H1 (cell line): Measurements from ENCODE around the gene SPOCK1. TPM values are rescaled to one million over a fixed set of nuclear protein-coding genes. Genes with fewer than 3 reads are reported as not detected.

ENCODE experiments used
- CTCF ChIA-PET: fragments of 300-600 bp; sonication (Branson Sonifier 250); formaldehyde crosslinking; loops from one replicate; lab custom pipeline; 2021; ENCODE audit not compliant: partially characterized antibody; lab: Charles Lee
- POLR2A ChIA-PET: fragments of 300-600 bp; sonication (Branson Sonifier 250); formaldehyde crosslinking; loops from one replicate; lab custom pipeline; 2021; ENCODE audit warnings: inconsistent platforms; ENCODE audit not compliant: partially characterized antibody; lab: Charles Lee
- DNase-seq, 2 experiments: peaks; one replicate each; pipeline versions ENCODE4 v3.0.0 to v3.0.0-alpha.2; 2010 to 2022; ENCODE audit warnings: low spot score in 2 of 2, low read depth in 1 of 2, mixed read lengths in 1 of 2
- FAIRE-seq: peaks from 2 replicates; lab custom pipeline; 2011; peaks lifted over from hg19 to GRCh38; lab: Jason Lieb, UNC
- H2AFZ ChIP-seq: 2 replicates; pipeline ENCODE4 v1.8.1; 2012; ENCODE audit warnings: low read length, inconsistent platforms
- H2AK5ac ChIP-seq: 2 replicates; pipeline ENCODE4 v1.6.1; 2013; ENCODE audit warnings: low read depth, low read length
- H2BK120ac ChIP-seq: replicated peaks from 2 replicates; pipeline ENCODE3; 2013; ENCODE audit warnings: low read depth, low read length, inconsistent platforms
- H2BK12ac ChIP-seq: 2 replicates; pipeline ENCODE4 v1.6.1; 2013; ENCODE audit warnings: low read depth, low read length
- H2BK15ac ChIP-seq: 2 replicates; pipeline ENCODE4 v1.6.1; 2013; ENCODE audit warnings: low read length
- H2BK20ac ChIP-seq: 2 replicates; pipeline ENCODE4 v1.6.1; 2013; ENCODE audit warnings: low read length
- H2BK5ac ChIP-seq: 2 replicates; pipeline ENCODE4 v1.6.1; 2013; ENCODE audit warnings: low read depth, low read length
- H3K14ac ChIP-seq: 2 replicates; pipeline ENCODE4 v1.6.1; 2013; ENCODE audit warnings: inconsistent platforms; ENCODE audit not compliant: insufficient read length
- H3K18ac ChIP-seq: 2 replicates; pipeline ENCODE4 v1.6.1; 2013; ENCODE audit warnings: low read length; ENCODE audit errors: extremely low read depth
- H3K23ac ChIP-seq: 2 replicates; pipeline ENCODE4 v1.6.1; 2013; ENCODE audit warnings: inconsistent platforms; ENCODE audit not compliant: insufficient read length
- H3K23me2 ChIP-seq: 2 replicates; pipeline ENCODE4 v1.6.1; 2013; ENCODE audit warnings: low read depth, low read length
- H3K27ac ChIP-seq: 2 replicates; pipeline ENCODE4 v1.6.1; 2011; ENCODE audit warnings: low read depth, low read length, inconsistent platforms
- H3K27me3 ChIP-seq, 4 experiments: replicated peaks in 1 of 4; 1 replicate in 1 of 4; 2 replicates in 3 of 4; pipeline versions ENCODE4 v1.6.1 to v1.8.1; 2011 to 2013; ENCODE audit warnings: low read length in 3 of 4, mild to moderate bottlenecking in 3 of 4, inconsistent platforms in 2 of 4, mixed read lengths in 2 of 4, moderate library complexity in 1 of 4; ENCODE audit not compliant: control insufficient read depth in 3 of 4, insufficient read depth in 3 of 4; ENCODE audit errors: extremely low read depth in 1 of 4
- H3K36me3 ChIP-seq, 4 experiments: 2 replicates each; pipeline versions ENCODE4 v1.6.1 to v1.8.1; 2011 to 2013; ENCODE audit warnings: mild to moderate bottlenecking in 4 of 4, low read length in 3 of 4, moderate library complexity in 2 of 4, control low read depth in 1 of 4, inconsistent platforms in 1 of 4; ENCODE audit not compliant: insufficient read depth in 4 of 4, control insufficient read depth in 2 of 4
- H3K4ac ChIP-seq: replicated peaks from 2 replicates; pipeline ENCODE3; 2013; ENCODE audit warnings: low read length, low read depth, mixed read lengths, inconsistent platforms; ENCODE audit not compliant: insufficient read length
- H3K4me1 ChIP-seq, 4 experiments: replicated peaks in 1 of 4; 1 replicate in 1 of 4; 2 replicates in 3 of 4; pipeline versions ENCODE4 v1.6.1 to v1.8.1; 2011 to 2013; ENCODE audit warnings: low read length in 3 of 4, inconsistent platforms in 2 of 4, mixed read lengths in 1 of 4; ENCODE audit not compliant: insufficient read depth in 4 of 4, control insufficient read depth in 3 of 4
- H3K4me2 ChIP-seq, 2 experiments: 2 replicates each; pipeline versions ENCODE4 v1.6.1 to v1.8.1; 2011 to 2013; ENCODE audit warnings: low read depth in 2 of 2, low read length in 2 of 2, control low read depth in 1 of 2, inconsistent platforms in 1 of 2, mild to moderate bottlenecking in 1 of 2; ENCODE audit not compliant: insufficient read depth in 1 of 2
- H3K4me3 ChIP-seq, 4 experiments: fragments of 200-600, 300-600 bp in 1 of 4; sonication (generic), shearing (Covaris generic), sonication (Bioruptor Twin) in 1 of 4; 2 replicates each; pipeline versions ENCODE4 v1.5.1 to v1.8.1; 2011 to 2016; ENCODE audit warnings: low read length in 4 of 4, low read depth in 3 of 4, control low read depth in 2 of 4, inconsistent platforms in 2 of 4, mild to moderate bottlenecking in 2 of 4, mixed read lengths in 1 of 4, moderate library complexity in 1 of 4; ENCODE audit not compliant: insufficient read depth in 2 of 4; ENCODE audit errors: extremely low read depth in 1 of 4
- H3K56ac ChIP-seq: replicated peaks from 2 replicates; pipeline ENCODE3; 2013; ENCODE audit warnings: low read depth, mild to moderate bottlenecking, mixed read lengths, low read length, inconsistent platforms; ENCODE audit not compliant: insufficient read length
- H3K79me1 ChIP-seq: 2 replicates; pipeline ENCODE4 v1.6.1; 2013; ENCODE audit warnings: low read depth, low read length, control low read depth
- H3K79me2 ChIP-seq, 2 experiments: 2 replicates each; pipeline versions ENCODE4 v1.6.1 to v1.8.1; 2012 to 2013; ENCODE audit warnings: low read length in 2 of 2, mild to moderate bottlenecking in 2 of 2, inconsistent platforms in 1 of 2; ENCODE audit not compliant: insufficient read depth in 2 of 2, control insufficient read depth in 1 of 2
- H3K9ac ChIP-seq, 4 experiments: replicated peaks in 1 of 4; 1 replicate in 1 of 4; 2 replicates in 3 of 4; pipeline versions ENCODE4 v1.6.1 to v1.8.1; 2011 to 2013; ENCODE audit warnings: low read depth in 3 of 4, low read length in 3 of 4, control low read depth in 2 of 4, mild to moderate bottlenecking in 2 of 4, moderate library complexity in 2 of 4, inconsistent platforms in 1 of 4; ENCODE audit errors: extremely low read depth in 1 of 4
- H3K9me3 ChIP-seq, 2 experiments: 2 replicates each; pipeline versions ENCODE4 v1.6.1 to v1.8.1; 2012 to 2013; ENCODE audit warnings: mild to moderate bottlenecking in 2 of 2, moderate library complexity in 2 of 2, control low read depth in 1 of 2, inconsistent platforms in 1 of 2, low read depth in 1 of 2, low read length in 1 of 2, mixed read lengths in 1 of 2; ENCODE audit not compliant: insufficient read depth in 2 of 2
- H4K20me1 ChIP-seq, 2 experiments: replicated peaks in 1 of 2; 2 replicates each; pipeline versions ENCODE3 to v1.8.1; 2011 to 2013; ENCODE audit warnings: inconsistent platforms in 2 of 2, low read length in 2 of 2, mild to moderate bottlenecking in 1 of 2; ENCODE audit not compliant: insufficient read depth in 2 of 2, control insufficient read depth in 1 of 2
- H4K5ac ChIP-seq: 2 replicates; pipeline ENCODE4 v1.6.1; 2013; ENCODE audit warnings: low read length, low read depth, mixed read lengths, inconsistent platforms; ENCODE audit not compliant: insufficient read length
- H4K8ac ChIP-seq: 2 replicates; pipeline ENCODE4 v1.8.0; 2013; ENCODE audit warnings: mild to moderate bottlenecking, moderate library complexity, low read length, inconsistent platforms; ENCODE audit not compliant: insufficient read depth; ENCODE audit errors: extremely low read depth
- H4K91ac ChIP-seq: replicated peaks from 2 replicates; pipeline ENCODE3; 2013; ENCODE audit warnings: low read length, mixed read lengths, inconsistent platforms; ENCODE audit not compliant: insufficient read length
- BCL11A ChIP-seq, 2 experiments: IDR thresholded peaks; one replicate each; pipeline ENCODE4 v1.6.1; 2011; ENCODE audit warnings: low read depth in 2 of 2, low read length in 2 of 2, mild to moderate bottlenecking in 2 of 2
- HDAC6 ChIP-seq: IDR thresholded peaks from one replicate; pipeline ENCODE4 v1.7.1; 2012; ENCODE audit warnings: low read depth, mild to moderate bottlenecking, inconsistent platforms, low read length, moderate library complexity
- KDM1A ChIP-seq: fragments of 200-600, 300-600 bp; sonication (generic); IDR thresholded peaks from 2 replicates; pipeline ENCODE4 v1.7.1; 2016; ENCODE audit warnings: mild to moderate bottlenecking, low read length, borderline replicate concordance
- KDM5A ChIP-seq: fragments of 200-600 bp; IDR thresholded peaks from 2 replicates; pipeline ENCODE4 v1.7.1; 2012; ENCODE audit warnings: mild to moderate bottlenecking, low read length, inconsistent platforms, mixed read lengths
- MAFK ChIP-seq: IDR thresholded peaks from 2 replicates; pipeline ENCODE4 v1.6.1; 2012; ENCODE audit warnings: low read depth, mild to moderate bottlenecking, improper control_type of control experiment, low read length
- POLR2A ChIP-seq, 2 experiments: IDR thresholded peaks; 1 replicate in 1 of 2; 2 replicates in 1 of 2; pipeline ENCODE4 v1.6.1; 2011; ENCODE audit warnings: low read depth in 2 of 2, low read length in 2 of 2, mild to moderate bottlenecking in 2 of 2; ENCODE audit errors: control extremely low read depth in 1 of 2
- POLR2AphosphoS5 ChIP-seq: IDR thresholded peaks from 2 replicates; pipeline ENCODE4 v1.6.1; 2011; ENCODE audit warnings: low read depth, low read length
- RBBP5 ChIP-seq: IDR thresholded peaks from 2 replicates; pipeline ENCODE4 v1.7.1; 2012; ENCODE audit warnings: low read depth, mild to moderate bottlenecking, inconsistent platforms, low read length, moderate library complexity, borderline replicate concordance
- RFX5 ChIP-seq: IDR thresholded peaks from 2 replicates; pipeline ENCODE4 v1.6.1; 2011; ENCODE audit warnings: low read depth, low read length, improper control_type of control experiment, borderline replicate concordance
- RNF2 ChIP-seq: fragments of 200-900, 300-1000 bp; sonication (generic); IDR thresholded peaks from 2 replicates; pipeline ENCODE4 v1.7.1; 2016; ENCODE audit warnings: borderline replicate concordance, low read depth, mild to moderate bottlenecking, antibody characterized with exemption, low read length; ENCODE audit not compliant: poor library complexity, severe bottlenecking; ENCODE audit errors: missing control alignments
- SP2 ChIP-seq: IDR thresholded peaks from 2 replicates; pipeline ENCODE4 v1.6.1; 2012; ENCODE audit warnings: mild to moderate bottlenecking, low read length, inconsistent platforms
- TAF1 ChIP-seq: IDR thresholded peaks from 2 replicates; pipeline ENCODE4 v1.6.1; 2011; ENCODE audit warnings: mild to moderate bottlenecking, low read depth, low read length
- TCF12 ChIP-seq: IDR thresholded peaks from 2 replicates; pipeline ENCODE4 v1.6.1; 2011; ENCODE audit warnings: low read depth, mild to moderate bottlenecking, low read length
- TEAD4 ChIP-seq: IDR thresholded peaks from 2 replicates; pipeline ENCODE4 v1.6.1; 2012; ENCODE audit warnings: low read depth, low read length, inconsistent platforms, mixed read lengths
- WGBS, 2 experiments: shearing (Covaris generic) in 1 of 2; methylation state at CpG; one replicate each; pipeline versions ENCODE4 v1.1.6 to v1.1.7; 2013 to 2015; ENCODE audit warnings: low lambda C conversion rate in 2 of 2, mixed read lengths in 2 of 2, inconsistent platforms in 1 of 2, low coverage in 1 of 2, missing lambda C conversion rate in 1 of 2; ENCODE audit not compliant: insufficient replicate concordance in 2 of 2, insufficient coverage in 1 of 2, insufficient read length in 1 of 2; ENCODE audit errors: extremely low coverage in 1 of 2, missing lambda C conversion rate in 1 of 2; 5-methylcytosine and 5-hydroxymethylcytosine counted together
- polyA plus RNA-seq, 7 experiments: library from polyadenylated mRNA; depleted of rRNA in 3 of 7; stranded (reverse) in 5 of 7; unstranded in 2 of 7; fragments of >200 nt in 5 of 7; fragments of 200-250 nt in 2 of 7; gene quantifications; 1 replicate in 5 of 7; 2 replicates in 1 of 7; 4 replicates in 1 of 7; pipeline versions ENCODE4 v1.2.1 to v1.2.3, GENCODE V29; 2011 to 2013; ENCODE audit warnings: missing spikeins in 2 of 7, mixed read lengths in 2 of 7
- total RNA-seq: library from RNA; stranded (reverse); fragmentation: NEBNext Ultra II Directional; extraction: Animal tissue kit (Norgen Biotek cat#: 25700); gene quantifications from 2 replicates; pipeline ENCODE4 v1.2.1, GENCODE V29; 2021
- TF ChIP-seq, protein P1 (sequence below): IDR thresholded peaks from 2 replicates; pipeline ENCODE4 v1.6.1; 2011; ENCODE audit warnings: low read length, improper control_type of control experiment

Gene SPOCK1
- total and polyA plus RNA-seq, 2 of the 8 experiments (the other 6 are each of a cell fraction or from before 2014, with no cell fraction given), result 6.9 to 18.1 TPM

DNA sequence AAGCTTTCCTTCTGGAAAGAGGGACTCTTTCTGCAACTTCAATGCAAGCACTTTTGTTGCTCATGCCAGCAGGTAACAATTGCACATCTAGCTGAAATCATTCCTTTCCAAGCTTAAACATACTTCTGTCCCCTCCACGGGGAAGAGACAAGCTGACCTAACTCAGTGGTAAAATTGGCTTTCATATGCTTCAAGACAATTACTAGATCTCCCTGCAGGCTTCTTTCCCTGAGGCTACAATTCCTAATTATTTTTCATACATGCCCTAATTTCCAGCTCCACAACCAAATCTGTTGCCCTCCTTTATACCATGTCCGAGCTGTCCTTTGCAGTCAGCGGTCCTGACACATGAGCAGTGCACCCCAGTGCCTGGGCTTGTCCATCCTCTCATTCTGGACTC, 324.9 kb downstream of the SPOCK1 start:
- ChIA-PET POLR2A (no interaction called here), CTCF (interaction anchor here (1.0 to 1.2 kb wide), 2 partner anchors 10 to 171 kb away, joined by 3 to 4 read pairs; no protein-coding TSS in a partner anchor)
- Histone ChIP-seq H3K56ac (no peak overlapping the region), H2BK20ac (no peak overlapping the region), H3K36me3 (no peaks in the 10 kb centered on the region), H2AK5ac (no peak overlapping the region), H4K8ac (no peak overlapping the region), H3K79me2 (no peaks in the 10 kb centered on the region), H3K9ac (no peak overlapping the region), H2BK120ac (no peak overlapping the region), H3K4me1 (no peaks in the 10 kb centered on the region), H2BK5ac (no peak overlapping the region), H3K23ac (no peak overlapping the region), H2BK12ac (no peak overlapping the region), H3K27me3 (no peaks in the 10 kb centered on the region), H3K27ac (no peak overlapping the region), H3K4ac (no peak overlapping the region), H4K5ac (no peak overlapping the region), H4K20me1 (no peaks in the 10 kb centered on the region), H3K23me2 (no peaks in the 10 kb centered on the region), H2BK15ac (no peak overlapping the region), H3K14ac (no peak overlapping the region), H3K79me1 (no peaks in the 10 kb centered on the region), H3K4me2 (no peak overlapping the region), H2AFZ (no peak overlapping the region), H3K9me3 (no peaks in the 10 kb centered on the region), H4K91ac (no peak overlapping the region), H3K18ac (no peak overlapping the region), H3K4me3 (no peak overlapping the region)
- FAIRE-seq, result no peak
- WGBS, 2 experiments, result 95% methylated on average over 3 of the region's 3 CpGs; no CpG with 5 or more reads in 1 of the 2 experiments
- no peak for DNase-seq
- TF ChIP-seq TEAD4, result no peak
- TF ChIP-seq KDM5A, result no peak
- TF ChIP-seq POLR2AphosphoS5, result no peak
- TF ChIP-seq SP2, result no peak
- no peak for TF ChIP-seq RBBP5
- no peak for TF ChIP-seq KDM1A
- TF ChIP-seq BCL11A (IDR thresholded peaks at IDR 0.05; ENCODE audit: low read depth in 2 of 2, low read length in 2 of 2), result no peak
- TF ChIP-seq, protein P1, sequence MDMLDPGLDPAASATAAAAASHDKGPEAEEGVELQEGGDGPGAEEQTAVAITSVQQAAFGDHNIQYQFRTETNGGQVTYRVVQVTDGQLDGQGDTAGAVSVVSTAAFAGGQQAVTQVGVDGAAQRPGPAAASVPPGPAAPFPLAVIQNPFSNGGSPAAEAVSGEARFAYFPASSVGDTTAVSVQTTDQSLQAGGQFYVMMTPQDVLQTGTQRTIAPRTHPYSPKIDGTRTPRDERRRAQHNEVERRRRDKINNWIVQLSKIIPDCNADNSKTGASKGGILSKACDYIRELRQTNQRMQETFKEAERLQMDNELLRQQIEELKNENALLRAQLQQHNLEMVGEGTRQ, result no peak
- TF ChIP-seq RFX5, result no peak
- TF ChIP-seq TAF1, result no peak
- no peak for TF ChIP-seq POLR2A (IDR thresholded peaks at IDR 0.05; ENCODE audit: control extremely low read depth in 1 of 2, low read depth in 2 of 2, low read length in 2 of 2)
- no peak for TF ChIP-seq HDAC6
- no peak for TF ChIP-seq RNF2
- no peak for TF ChIP-seq TCF12
- TF ChIP-seq MAFK, result no peak
